NCI-H2227 (cell line): ENCODE results near the gene RAX2.
"Not testable (repeated sequence)": the region's sequence is repeated elsewhere in the genome, so short reads cannot be mapped to it uniquely, and the experiment has no call there.

Source experiments
- DNase-seq: peaks from one replicate; lab custom pipeline; 2025; ENCODE audit not compliant: unreplicated experiment; lab: John Stamatoyannopoulos, UW

RAX2 gene

GRCh38 chr19:3778104-3778867 lies 6.3 kb upstream of the RAX2 start:
- no peak for DNase-seq

GRCh38 chr19:3776479-3777040 lies 4.5 kb upstream of the RAX2 start:
- DNase-seq = no peak

GRCh38 chr19:3775831-3776230 lies 3.8 kb upstream of the RAX2 start:
- DNase-seq = no peak

DNA sequence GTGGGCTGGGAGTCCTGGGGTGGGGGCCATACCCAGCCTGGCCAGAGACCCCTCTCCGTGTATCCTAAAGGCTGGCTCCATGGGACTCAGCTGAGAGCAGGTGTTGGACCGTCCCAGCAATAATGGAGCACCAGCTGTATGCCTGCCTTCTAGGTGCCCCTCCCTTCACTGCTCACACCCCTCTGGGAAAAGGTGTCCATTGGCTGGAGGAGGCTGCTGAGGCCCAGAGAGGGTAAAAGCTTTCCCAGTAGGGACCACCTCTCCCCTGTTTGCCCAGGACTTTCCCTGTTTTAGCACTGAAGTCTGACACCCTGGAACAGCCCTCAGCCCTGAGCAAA lies 3.3 kb upstream of the RAX2 start:
- no peak for DNase-seq

GRCh38 chr19:3774621-3775373 lies 2.8 kb upstream of the RAX2 start:
- no peak for DNase-seq

GRCh38 chr19:3773814-3774515 lies 1.9 kb upstream of the RAX2 start:
- no peak for DNase-seq

DNA sequence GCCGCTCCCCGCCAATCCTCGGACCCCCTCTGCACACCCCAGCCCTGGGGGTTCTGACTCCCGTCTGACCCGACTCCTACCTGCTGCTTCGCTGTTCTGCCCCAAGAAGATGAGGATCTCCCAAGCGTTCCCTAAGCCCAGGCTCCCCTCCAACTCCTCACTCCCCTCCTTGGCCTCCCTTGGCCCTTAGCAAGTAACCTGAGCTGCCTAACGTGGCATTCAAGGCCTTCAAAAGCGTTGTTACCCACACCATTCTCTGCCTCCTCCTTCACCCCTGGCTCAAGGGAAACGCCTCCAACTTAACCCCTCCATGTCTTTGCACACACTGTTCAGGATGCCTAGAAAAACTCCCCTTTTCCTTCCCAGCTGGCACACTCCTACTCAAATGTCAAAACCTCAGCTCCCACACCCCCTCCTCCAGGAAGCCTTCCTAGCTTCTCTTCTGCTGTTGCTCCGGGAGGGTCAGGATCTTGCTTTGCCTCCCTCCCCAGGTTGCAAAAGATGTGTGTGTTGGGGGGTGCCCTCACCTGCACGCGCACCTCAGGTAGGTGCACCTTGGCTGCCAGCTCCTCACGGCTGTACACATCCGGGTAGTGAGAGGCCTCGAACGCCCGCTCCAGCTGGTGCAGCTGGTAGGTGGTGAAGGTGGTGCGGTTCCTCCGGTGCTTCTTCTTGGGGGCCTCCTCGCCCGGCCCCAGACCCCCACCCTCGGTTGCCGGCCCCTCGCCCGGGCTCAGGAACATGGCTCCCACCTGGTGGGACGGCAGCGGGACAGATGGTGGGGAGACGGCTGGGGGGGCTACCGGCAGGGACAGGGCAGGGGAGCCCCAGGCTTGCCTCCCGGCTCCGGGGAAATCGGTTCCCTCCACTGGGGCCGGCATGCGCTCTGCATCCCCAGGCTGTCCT lies 775 bp downstream of the RAX2 start:
- DNase-seq = no peak

DNA sequence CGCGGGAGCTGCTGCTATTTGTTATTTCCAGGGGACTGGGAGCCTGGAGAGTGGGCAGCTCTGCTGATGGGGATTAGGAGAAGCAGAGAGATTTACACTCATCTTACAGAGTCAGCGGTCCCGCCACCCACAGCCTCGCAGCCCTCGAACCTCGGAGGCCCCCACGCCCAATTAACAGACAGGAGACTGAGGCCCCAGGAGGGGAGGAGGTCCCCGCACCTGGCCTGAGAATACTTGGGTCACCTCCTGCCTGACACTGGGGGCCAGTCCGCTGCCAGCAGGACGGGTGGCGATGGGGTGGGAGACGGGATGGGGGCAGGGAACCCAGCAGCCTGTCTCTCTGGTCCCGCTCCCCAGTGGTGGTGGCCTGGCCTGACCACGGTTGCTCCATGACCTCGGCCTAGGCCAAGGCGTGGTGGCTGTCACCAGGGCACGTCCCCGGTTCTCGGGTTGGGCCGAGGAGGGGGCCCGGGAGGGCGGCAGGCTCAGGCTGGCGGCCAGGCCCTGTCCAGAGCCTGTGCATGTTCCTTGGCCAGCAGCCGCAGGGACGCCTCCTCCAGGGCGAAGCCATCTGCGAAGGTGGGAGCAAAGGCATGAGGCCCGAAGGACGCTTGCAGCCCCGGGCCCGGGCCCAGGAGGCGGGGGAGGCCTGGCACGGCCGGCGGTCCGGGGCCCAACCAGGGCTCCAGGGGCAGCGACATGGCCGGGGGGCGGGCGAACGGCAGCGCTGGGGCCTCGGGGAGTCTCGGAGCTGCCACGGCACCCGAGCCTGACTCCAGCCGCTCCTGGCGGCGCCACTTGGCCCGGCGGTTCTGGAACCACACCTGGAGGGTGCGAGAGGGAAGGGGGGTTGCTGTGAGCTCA lies 1.7 kb downstream of the RAX2 start:
- DNase-seq = no peak

DNA sequence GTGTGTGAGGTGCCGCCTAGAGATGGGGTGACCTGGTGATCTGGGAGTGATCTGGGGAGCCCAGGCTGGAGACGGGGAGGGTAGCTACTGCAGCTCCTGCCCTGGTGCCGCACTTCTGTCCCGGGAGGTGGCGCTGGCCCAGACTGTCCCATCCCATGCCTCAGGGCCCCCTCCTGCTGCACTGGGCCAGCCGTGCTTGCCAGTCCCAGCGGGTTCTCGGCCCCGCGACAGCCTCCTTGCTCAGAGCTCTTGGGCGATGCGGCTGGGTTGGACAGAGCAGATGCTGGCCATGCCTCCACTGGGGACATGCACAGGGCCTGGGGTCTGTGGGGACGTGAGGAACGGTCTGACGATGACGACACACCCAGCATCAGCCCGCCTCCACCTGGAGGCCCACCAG lies 2.5 kb downstream of the RAX2 start:
- DNase-seq = no peak

- DNase-seq = no peak
These were observed 3.3 kb downstream of the RAX2 start for GRCh38 chr19:3768748-3769099.

- DNase-seq = no peak
These were observed 3.8 kb downstream of the RAX2 start for GRCh38 chr19:3768015-3768747.

DNA sequence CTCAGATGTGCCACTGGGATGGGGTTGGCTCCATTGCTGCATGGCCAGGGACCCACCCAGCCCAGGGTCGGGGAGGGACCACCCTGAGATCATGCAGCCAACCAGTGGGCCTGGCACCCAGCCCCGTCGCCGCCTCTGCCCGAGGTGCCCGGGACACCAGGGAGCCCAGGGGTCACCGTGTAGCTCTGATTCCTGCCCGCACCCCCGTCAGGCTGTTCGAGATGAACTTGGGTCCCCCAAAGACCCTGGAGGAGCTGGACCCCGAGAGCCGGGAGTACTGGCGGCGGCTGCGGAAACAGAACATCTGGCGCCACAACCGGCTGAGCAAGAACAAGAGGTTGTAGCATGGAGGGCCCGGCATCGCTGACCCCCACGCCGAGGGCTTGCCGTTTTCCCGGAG lies 5.0 kb downstream of the RAX2 start:
- DNase-seq = no peak

GRCh38 chr19:3766520-3766919 lies 5.5 kb downstream of the RAX2 start:
- DNase-seq = no peak

- DNase-seq = not testable (repeated sequence)
These were observed 6.3 kb downstream of the RAX2 start for GRCh38 chr19:3765757-3766156.

GRCh38 chr19:3765121-3765520 lies 6.9 kb downstream of the RAX2 start:
- no peak for DNase-seq

DNA sequence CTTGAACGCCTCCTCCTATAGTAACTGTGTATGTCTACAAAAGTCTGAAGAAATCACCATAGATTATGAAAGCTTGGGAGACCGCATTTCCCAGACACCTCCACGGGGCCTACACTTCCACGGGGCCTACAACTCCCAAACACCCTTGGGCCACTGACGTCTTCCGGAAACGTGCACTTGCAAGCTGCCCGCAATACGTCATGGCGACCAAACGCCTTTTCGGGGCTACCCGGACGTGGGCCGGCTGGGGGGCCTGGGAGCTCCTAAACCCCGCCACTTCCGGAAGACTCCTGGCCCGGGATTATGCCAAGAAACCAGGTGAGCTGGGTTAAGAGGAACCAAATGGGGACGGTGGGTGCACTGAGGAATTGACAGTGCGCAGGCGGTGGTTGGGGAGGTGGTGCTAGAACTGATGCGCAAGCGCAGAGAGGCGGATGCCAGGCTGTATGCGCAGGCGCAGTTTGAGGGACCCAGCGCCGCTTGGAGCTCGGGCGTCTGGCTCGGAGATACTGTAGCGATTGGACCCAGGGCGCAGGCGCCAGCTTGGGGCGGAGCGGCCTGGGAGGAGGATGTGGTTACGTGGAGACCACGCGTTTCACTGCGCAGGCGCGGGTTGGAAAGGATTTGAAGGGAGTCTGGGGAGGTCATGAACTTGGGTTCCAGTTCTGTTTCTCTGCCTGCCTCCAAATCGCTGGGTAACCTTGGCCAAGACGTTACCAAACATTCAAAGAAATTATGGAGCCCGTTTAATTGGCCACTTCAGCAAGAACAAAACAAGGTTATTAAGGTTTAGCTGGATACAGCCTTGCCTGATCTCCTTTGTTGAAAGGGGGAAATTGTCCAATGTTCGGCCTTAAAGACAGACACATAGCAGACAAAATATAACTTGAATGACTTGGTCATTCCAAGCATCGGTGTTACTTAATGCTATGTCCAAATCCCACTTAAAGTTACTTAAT lies 9.2 kb downstream of the RAX2 start, which contains the start of gene MRPL54:
Gene MRPL54, plus strand, starts transcription at position 182 of the 959 bp plus-strand sequence. Its CDS starts 19 bp downstream, at position 201.
- peak; percentile 98 for DNase-seq

GRCh38 chr19:3762130-3762473 lies 9.9 kb downstream of the RAX2 start:
- no peak for DNase-seq
